Kidney (tissue), 14 donors: ENCODE data around the gene SMAD3. TPM values are rescaled to one million over a fixed set of nuclear protein-coding genes. Genes with fewer than 3 reads are reported as not detected.

Source experiments
- DNase-seq, 5 donors: peaks; one replicate each; pipeline ENCODE4 v3.0.0-alpha.2; 2013 to 2020
- FAIRE-seq: peaks from 2 replicates; lab custom pipeline; 2012; peaks lifted over from hg19 to GRCh38; lab: Jason Lieb, UNC
- H3K27ac ChIP-seq, 2 donors: one replicate each; pipeline ENCODE4 v1.7.0; 2013; ENCODE audit warnings: low read depth in 2 of 2, low read length in 2 of 2, inconsistent platforms in 1 of 2
- H3K27me3 ChIP-seq: one replicate; pipeline ENCODE4 v1.7.1; 2013; ENCODE audit warnings: low read length, inconsistent platforms; ENCODE audit not compliant: control insufficient read depth, insufficient read depth
- H3K36me3 ChIP-seq, 3 donors: one replicate each; pipeline versions ENCODE4 v1.7.0 to v1.7.1; 2013; ENCODE audit warnings: low read length in 3 of 3, control low read depth in 1 of 3, inconsistent platforms in 1 of 3; ENCODE audit not compliant: insufficient read depth in 3 of 3, control insufficient read depth in 2 of 3
- H3K4me1 ChIP-seq, 3 donors: one replicate each; pipeline versions ENCODE4 v1.7.0 to v1.7.1; 2013; ENCODE audit warnings: low read length in 3 of 3, inconsistent platforms in 1 of 3, low read depth in 1 of 3; ENCODE audit not compliant: control insufficient read depth in 2 of 3, insufficient read depth in 2 of 3
- H3K4me3 ChIP-seq, 3 donors: one replicate each; pipeline versions ENCODE4 v1.7.0 to v1.8.1; 2013; ENCODE audit warnings: low read length in 3 of 3, control low read depth in 1 of 3, inconsistent platforms in 1 of 3
- H3K9ac ChIP-seq, 3 donors: one replicate each; pipeline versions ENCODE4 v1.7.0 to v1.7.1; 2013; ENCODE audit warnings: low read length in 3 of 3, control low read depth in 1 of 3, inconsistent platforms in 1 of 3
- H3K9me3 ChIP-seq, 3 donors: one replicate each; pipeline versions ENCODE4 v1.7.0 to v1.7.1; 2013; ENCODE audit warnings: low read length in 3 of 3, control low read depth in 1 of 3, inconsistent platforms in 1 of 3; ENCODE audit not compliant: control insufficient read depth in 2 of 3, insufficient read depth in 1 of 3
- intact Hi-C: fragments of 100-400 bp; cut with DNase I; formaldehyde crosslinking; loops from one replicate; pipeline ENCODE4 v1.11.1; 2022
- polyA plus RNA-seq: library from polyadenylated mRNA; stranded (reverse); fragments of 350-450 nt; fragmentation: Illumina TruSeq; extraction: RNeasy Lipid Tissue Mini Kit (QIAGEN cat#74804); gene quantifications from one replicate; pipeline ENCODE4 v1.2.3, GENCODE V29; 2014; ENCODE audit warnings: low read depth, low replicate concordance; ENCODE audit not compliant: insufficient read depth
- total RNA-seq: library from RNA; stranded (reverse); fragmentation: NEBNext Ultra II Directional; extraction: Animal tissue kit (Norgen Biotek cat#: 25700); gene quantifications from one replicate; pipeline ENCODE4 v1.2.1, GENCODE V29; 2021
- TF ChIP-seq, protein P1 (sequence below): IDR thresholded peaks from 3 replicates; pipeline ENCODE4 v1.5.1; 2012; ENCODE audit warnings: mild to moderate bottlenecking, moderate library complexity, borderline replicate concordance; ENCODE audit not compliant: insufficient read depth; ENCODE audit errors: extremely low read depth
- donor health status: control.
- donor health status: control.
- donor health status: control.
- donor health status: control.
- donor health status: control.
- donor health status: DM: yes; HTN: yes; CAD: no.
- donor health status: Normal renal cell carcinoma (clear cell type).

SMAD3 gene
- total and polyA plus RNA-seq, 2 donors from 2014 or later = 10.1 to 58.2 TPM

DNA sequence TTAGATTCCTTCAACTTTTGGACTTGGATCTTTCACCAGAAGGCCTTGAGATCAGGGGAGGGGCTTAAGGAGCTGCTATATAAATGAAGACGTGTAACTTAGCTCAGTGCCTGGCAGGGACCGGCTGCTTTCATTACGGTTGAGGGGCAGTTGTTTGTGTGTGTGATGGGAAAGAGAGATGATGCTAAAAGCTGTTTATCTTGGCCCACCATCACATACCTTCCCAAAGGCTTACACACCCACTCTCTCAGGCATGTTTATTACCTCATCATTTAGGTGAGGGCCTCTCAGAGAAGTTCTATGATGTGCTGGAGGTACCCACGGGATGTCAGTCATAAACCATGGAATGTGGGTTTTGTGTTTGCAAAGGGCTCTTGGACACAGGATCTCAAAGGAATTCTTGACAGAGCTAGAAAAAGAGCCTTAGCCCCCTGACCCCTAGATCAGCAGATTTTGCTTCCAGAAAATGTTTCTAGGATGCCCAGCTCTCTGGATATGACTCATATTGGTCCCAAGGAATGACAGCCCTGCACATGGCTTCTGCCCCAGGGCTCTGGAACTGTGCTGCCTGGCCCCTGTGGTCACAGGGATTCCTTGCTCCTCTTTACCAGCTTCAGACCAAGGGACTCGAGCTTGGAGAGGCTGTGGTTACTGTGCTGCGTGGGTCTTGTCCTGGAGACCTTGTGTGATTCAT lies 15.9 kb upstream of the SMAD3 start:
- Histone ChIP-seq H3K9me3 (no peaks in the 10 kb centered on the region), H3K36me3 (no peaks in the 10 kb centered on the region), H3K27me3 (no peaks in the 10 kb centered on the region), H3K9ac (peak overlapping the region in 1 of 3 donors; percentile 74), H3K27ac (peak overlapping the region; percentile 96 to 97), H3K4me1 (peaks cover 2 to 50% (median 40%) of the 10 kb centered on the region in 3 donors), H3K4me3 (no peak overlapping the region)
- TF ChIP-seq, protein P1, sequence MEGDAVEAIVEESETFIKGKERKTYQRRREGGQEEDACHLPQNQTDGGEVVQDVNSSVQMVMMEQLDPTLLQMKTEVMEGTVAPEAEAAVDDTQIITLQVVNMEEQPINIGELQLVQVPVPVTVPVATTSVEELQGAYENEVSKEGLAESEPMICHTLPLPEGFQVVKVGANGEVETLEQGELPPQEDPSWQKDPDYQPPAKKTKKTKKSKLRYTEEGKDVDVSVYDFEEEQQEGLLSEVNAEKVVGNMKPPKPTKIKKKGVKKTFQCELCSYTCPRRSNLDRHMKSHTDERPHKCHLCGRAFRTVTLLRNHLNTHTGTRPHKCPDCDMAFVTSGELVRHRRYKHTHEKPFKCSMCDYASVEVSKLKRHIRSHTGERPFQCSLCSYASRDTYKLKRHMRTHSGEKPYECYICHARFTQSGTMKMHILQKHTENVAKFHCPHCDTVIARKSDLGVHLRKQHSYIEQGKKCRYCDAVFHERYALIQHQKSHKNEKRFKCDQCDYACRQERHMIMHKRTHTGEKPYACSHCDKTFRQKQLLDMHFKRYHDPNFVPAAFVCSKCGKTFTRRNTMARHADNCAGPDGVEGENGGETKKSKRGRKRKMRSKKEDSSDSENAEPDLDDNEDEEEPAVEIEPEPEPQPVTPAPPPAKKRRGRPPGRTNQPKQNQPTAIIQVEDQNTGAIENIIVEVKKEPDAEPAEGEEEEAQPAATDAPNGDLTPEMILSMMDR = no peak
- no peak for FAIRE-seq
- peak in 2 of 5 donors; percentile 65 to 86 for DNase-seq
- intact Hi-C loops = no loop called here

GRCh38 chr15:67050062-67050461 lies 15.3 kb upstream of the SMAD3 start:
- Histone ChIP-seq H3K9me3 (no peaks in the 10 kb centered on the region), H3K27me3 (no peaks in the 10 kb centered on the region), H3K4me3 (no peak overlapping the region), H3K27ac (peak overlapping the region; percentile 96 to 97), H3K36me3 (no peaks in the 10 kb centered on the region), H3K9ac (peak overlapping the region in 1 of 3 donors; percentile 74), H3K4me1 (peaks cover 2 to 49% (median 39%) of the 10 kb centered on the region in 3 donors)
- intact Hi-C loops = no loop called here
- TF ChIP-seq, protein P1 = no peak
- no peak for FAIRE-seq
- no peak for DNase-seq

DNA sequence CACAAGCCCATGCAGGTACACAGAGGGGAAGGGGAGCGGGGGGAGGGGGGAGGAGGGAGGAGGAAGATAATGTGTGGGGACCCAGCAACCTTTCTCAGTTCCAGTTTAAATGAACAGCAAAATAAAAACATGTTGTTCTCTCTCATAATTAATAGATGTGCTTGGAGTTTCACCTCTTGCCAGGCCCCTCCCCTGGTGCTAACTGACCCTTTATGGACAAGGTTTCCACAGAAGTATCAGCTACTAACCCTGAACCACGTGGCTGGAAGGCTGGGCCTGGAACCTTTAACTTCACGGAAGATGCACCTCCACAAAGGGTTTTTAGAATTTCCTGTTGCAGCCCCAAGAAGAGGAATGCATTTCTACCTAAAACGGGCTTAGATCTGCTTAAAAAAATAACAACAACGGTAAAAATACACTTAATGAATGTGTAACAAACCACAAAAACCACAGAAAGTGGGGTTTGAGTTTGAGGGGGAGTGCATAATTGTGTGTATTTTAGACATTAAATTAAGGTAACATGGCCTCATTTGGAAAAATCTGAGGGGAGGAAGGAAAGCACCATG lies 14.8 kb upstream of the SMAD3 start:
- TF ChIP-seq, protein P1 = no peak
- peak in 1 of 5 donors; percentile 77 for DNase-seq
- no peak for FAIRE-seq
- peaks cover 2 to 46% (median 39%) of the 10 kb centered on the region in 3 donors for H3K4me1 ChIP-seq
- H3K9me3 ChIP-seq = no peaks in the 10 kb centered on the region
- no peaks in the 10 kb centered on the region for H3K36me3 ChIP-seq
- H3K27me3 ChIP-seq = no peaks in the 10 kb centered on the region
- no peak overlapping the region for H3K9ac ChIP-seq
- intact Hi-C loops = no loop called here
- no peak overlapping the region for H3K4me3 ChIP-seq
- H3K27ac ChIP-seq = peak overlapping the region; percentile 96 to 97
